Stimulated activated CD8-positive, alpha-beta memory T cell treated with anti-CD3 and anti-CD28 coated beads, Interleukin-7, amount 100 ng/mL, for 24 hours (primary cell): ENCODE measurements around the gene CABYR.

Experiments
- DNase-seq: peaks from one replicate; pipeline ENCODE4 v3.0.0-alpha.2; 2020; ENCODE audit warnings: low read depth

The CABYR gene, protein sequence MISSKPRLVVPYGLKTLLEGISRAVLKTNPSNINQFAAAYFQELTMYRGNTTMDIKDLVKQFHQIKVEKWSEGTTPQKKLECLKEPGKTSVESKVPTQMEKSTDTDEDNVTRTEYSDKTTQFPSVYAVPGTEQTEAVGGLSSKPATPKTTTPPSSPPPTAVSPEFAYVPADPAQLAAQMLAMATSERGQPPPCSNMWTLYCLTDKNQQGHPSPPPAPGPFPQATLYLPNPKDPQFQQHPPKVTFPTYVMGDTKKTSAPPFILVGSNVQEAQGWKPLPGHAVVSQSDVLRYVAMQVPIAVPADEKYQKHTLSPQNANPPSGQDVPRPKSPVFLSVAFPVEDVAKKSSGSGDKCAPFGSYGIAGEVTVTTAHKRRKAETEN

DNA sequence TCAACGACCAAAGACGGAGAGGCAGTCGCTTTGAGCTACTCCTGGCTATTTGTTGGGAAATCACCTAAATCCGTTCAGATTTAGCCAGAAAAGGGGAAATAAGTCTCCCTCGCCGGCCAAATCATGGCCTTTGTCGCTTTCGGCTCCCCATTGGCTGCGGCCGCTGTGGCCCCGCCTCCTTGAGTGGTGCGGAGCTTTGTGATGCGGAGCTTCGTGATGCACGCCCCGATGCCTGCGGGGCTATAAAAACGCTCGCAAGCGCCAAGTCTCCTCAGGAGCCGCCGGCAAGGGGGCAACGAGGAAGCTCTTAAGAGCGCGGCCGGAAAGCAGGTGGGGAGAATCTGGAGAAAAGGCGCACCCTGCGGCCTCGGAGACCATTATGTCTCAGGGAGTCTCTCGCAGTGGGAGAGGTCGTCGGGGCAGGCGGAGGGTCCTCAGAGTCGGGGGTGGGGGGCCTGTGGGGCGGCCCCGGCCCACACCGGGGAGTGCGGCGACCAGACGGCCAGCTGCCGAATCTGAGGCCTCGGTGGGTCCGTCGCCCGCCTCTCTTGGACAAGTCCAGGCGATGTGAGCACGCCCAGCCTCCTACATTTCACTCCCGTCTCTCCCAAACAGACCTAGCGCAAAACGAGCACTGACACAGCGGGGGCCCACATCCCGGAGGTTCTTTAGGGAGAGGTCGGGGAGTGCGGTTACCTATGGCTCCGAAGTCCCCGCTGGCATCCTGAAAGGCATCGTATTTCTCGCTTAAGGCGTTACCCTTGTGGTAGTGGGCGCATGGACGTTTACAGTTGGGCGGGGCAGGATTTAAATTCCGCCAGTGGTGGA lies at the start of gene CABYR:
TSS of gene CABYR (plus strand) at position 274 of the 828 bp plus-strand sequence. CDS start 4,053 bp downstream, outside the sequence.
- peak; percentile 52 for DNase-seq

DNA sequence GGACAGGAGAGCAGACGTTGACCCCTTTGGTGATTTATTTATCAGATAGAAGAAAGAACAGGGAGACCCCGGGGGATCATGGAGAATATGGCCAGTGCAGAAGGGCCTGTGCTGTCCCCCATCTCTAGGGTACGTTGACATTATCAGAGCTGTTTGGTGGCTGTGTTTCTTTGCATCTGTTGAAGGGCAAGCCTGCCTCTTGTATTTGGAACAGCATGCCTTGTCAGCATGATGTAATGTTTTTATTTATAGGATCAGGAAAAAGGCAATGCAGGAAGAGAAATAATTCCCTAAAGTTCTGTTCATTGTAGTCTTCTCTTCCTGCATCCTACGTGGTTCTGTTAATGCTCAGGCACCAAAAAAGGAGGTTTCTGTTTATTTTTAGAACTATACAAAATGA lies 49.8 kb upstream of the CABYR start:
- DNase-seq, result no peak

- DNase-seq, result no peak
These were observed 49.1 kb upstream of the CABYR start for GRCh38 chr18:24089515-24090337.

DNA sequence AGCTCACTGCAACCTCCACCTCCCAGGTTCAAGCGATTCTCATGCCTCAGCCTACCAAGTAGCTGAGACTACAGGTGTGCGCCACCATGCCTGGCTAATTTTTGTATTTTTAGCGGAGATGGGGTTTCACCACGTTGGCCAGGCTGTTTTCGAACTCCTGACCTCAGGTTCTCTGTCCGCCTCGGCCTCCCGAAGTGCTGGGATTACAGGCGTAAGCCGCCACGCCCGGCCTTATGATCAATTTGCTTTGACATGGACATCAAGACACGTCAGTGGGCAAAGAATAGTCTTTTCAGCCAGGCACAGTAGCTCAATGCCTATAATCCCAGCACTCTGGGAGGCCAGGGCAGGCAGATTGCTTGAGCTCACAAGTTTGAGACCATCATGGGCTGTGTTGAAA lies 48.0 kb upstream of the CABYR start:
- DNase-seq, result no peak

- DNase-seq, result no peak
These were observed 44.3 kb upstream of the CABYR start for GRCh38 chr18:24094561-24094960.

GRCh38 chr18:24095976-24096375 lies 42.9 kb upstream of the CABYR start:
- no peak for DNase-seq

DNA sequence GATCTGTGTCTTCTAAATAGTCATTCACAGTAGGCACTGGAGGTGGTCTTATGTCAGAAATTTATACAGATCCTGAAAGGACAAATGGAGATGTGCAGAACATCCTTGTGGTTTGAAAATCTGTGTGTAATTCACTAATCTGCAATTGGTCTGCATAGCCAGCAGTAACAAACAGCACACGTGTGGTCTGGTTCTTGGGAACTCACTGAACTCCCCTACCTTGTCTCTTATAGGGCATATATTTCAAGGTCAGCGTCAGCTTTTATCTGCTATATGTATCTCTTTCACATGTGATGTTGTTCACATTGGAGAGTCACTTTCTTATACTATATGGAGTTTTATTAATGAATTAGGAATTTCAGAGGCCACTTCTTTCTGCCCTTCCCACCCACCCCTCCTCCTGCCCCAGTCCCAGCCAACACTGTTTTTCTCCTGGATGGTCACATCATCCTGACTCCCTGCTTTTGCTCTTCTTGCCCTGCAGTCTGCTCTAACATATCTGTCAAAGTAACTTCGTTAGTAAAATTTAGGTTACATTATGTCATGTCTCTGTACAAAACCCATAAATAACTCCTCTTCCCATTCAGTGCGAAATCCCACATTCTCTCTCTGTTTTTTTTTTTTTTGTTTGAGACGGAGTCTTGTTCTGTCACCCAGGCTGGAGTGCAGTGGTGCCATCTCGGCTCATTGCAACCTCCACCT lies 35.4 kb upstream of the CABYR start:
- no peak for DNase-seq

DNA sequence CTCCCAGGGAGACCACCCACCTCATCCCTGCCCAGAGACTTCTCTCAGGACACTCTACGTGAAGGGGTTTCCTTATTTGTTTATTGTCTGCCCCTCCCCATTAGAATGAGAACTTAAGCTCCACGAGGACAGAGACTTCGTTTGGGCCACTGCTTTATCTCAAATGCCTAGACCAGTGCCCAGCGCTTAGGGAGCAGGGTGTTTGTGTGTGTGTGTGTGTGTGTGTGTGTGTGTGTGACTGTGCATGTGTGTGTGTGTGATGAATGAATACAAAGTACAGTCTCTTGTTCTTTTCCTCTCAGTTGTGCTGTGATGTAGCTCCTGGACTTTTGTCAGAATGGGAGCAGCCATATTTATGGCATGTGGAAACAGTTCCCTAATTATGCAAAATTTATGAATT lies 34.4 kb upstream of the CABYR start:
- no peak for DNase-seq

- DNase-seq, result no peak
These were observed 30.2 kb upstream of the CABYR start for GRCh38 chr18:24108641-24109040.

DNA sequence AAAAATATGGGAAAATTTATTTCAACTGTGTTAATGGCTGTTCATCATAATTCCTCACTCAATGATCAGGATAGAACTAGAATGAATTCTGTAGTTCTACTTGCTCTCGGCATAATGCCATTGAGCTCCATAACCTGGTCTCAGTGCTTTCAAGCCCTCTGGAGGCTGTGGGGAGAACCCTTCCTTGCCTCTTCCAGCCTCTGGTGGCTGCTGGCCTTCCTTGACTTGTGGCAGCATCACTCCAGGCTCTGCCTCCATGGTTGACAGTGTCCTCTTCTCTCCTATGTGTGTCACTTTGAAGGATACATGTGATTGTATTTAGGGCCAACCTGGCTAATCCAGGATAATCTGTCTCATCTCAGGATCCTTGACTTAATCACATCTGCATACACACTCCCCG lies 26.9 kb upstream of the CABYR start:
- no peak for DNase-seq

DNA sequence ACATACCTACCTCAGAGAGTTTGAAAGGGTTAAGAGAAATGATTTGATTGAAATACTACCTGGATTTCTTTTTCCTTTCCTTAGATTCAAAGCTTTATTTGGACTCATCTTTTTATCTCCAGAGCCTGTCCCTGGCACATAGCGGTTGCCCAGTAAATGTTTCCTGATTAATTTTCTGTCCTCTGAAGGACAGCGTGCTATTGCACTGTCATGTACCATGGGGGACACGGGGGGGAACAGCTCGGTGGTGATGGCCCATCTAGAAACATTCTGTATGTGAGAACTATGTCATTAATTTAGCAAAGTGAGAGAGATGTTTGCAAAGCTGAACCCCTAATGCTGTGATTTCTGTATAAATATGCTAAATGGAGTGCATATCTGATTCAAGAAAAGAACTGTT lies 26.4 kb upstream of the CABYR start:
- DNase-seq, result no peak

DNA sequence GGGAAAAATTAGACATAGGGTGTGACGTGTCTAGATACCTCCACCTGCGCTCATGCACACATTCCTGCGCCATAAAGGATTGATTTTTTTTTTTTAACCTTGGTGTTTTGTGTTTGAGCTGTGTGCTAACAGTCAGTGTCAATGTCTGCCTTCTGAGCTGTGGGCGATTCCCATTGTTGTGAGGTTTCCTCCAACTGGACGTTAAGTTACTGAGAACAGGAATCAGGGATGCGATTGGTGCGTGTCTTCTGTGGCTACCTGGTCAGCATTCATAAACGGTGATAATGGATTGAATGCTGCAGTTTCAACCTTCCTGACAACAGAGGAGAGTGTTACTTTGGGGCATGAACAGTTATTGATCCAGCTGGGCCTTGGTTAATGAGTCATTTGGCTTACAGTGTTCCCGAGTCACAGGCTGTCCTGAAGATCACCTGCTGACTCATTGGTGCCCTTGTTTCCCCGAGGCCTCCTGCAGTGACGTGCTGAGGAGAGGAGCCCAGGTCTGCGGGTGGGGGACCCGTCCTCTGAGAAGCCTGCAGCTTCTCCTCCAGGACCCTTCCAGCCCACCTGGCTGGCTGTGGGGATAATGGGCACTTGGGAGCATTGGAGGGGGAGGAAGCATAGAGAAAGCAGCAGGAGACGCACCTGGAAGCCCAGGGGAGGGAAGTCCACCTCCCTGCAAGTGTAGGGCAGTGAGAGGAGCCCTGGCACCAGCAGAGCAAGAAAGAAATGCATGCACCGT lies 25.8 kb upstream of the CABYR start:
- no peak for DNase-seq

DNA sequence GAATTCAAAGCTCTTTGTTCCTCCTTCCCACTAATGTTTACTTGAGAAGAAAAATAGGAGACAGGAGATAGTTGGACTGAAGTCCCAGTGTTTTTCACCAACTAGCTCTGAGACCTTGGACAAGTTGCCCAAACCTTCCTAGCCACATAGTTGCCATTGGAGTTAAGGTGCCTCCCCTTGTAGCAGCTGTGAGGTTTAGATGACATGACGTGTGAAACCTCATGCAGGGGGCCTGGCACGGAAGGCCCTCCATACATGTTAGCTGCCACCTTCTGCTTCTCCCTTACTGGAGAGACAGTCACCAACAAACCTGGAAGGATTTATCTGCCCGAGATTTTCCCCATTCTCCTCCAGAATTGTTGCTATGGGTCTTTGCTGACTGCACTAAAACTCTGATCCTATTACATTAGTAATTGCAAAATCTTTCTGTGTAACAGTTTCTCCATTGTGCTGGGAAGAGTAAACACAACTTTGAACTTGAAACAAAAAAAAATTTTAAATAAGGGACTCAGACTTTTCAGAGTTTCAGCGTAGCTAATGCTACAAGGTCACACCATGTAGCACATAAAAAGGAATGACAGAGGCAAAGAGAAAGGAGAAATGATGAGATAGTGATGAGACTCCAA lies 23.8 kb upstream of the CABYR start:
- DNase-seq, result no peak

GRCh38 chr18:24115628-24116027 lies 23.2 kb upstream of the CABYR start:
- no peak for DNase-seq

- DNase-seq, result peak; percentile 54
These were observed 19.9 kb upstream of the CABYR start for GRCh38 chr18:24118750-24119577.

- no peak for DNase-seq
These were observed 18.2 kb upstream of the CABYR start for GRCh38 chr18:24120676-24121075.

DNA sequence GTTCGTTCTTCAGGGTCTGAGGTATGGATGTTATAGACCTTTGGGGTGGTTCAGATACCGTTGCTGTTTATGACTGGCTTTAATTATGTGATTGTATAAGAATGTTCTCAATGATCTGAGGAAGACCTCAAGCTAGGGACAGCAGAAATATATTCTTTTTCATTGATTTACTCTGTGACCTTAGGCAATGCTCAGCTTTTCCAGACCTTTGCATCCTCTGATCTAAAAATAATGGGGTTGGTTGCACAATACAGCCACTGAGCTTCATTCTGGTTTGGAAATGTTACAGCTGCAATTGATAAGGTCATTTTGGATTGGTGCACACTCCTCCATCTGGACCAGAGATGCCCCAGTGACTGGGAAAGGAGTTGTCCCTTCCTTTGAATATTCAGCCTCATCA lies 17.2 kb upstream of the CABYR start:
- no peak for DNase-seq

DNA sequence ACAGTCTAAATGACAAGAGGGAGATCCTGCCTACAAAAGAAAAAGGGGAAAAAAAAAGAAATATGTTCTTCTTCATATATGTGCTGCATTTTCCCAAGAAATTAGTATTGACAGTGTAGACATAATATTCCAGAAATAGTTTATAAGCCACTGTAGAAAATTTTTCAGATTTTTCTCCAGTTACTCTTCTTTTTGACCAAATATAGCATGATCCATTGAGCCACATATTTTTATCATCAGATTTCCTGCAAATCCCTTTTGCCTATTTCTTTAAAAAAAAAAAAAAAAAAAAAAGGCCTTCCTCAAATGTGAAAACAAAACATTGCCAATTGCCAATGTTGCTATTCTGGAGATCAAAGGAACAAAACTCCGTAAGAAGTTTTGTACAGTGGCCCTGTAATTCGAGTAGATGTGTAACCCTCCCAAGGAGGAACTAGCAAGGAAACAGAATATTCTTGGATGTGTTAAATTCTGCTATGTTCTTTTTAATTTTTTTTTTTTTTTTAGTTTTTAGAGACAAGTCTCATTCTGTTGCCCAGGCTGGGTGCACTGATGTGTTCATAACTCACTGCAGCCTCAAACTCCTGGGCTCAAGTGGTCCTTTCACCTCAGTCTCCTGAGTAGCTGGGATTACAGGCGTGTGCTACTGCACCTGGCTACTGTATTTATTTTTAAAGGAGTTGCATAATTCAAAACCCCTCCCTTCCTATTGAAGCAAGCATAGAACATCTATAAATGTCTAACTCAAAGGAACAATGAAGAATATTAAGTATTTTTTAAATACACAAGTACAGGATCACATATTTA lies 12.5 kb upstream of the CABYR start:
- no peak for DNase-seq

- DNase-seq, result no peak
These were observed 11.1 kb upstream of the CABYR start for GRCh38 chr18:24127735-24128134.
